ENCODE measurements around the gene TMED1.

DNA sequence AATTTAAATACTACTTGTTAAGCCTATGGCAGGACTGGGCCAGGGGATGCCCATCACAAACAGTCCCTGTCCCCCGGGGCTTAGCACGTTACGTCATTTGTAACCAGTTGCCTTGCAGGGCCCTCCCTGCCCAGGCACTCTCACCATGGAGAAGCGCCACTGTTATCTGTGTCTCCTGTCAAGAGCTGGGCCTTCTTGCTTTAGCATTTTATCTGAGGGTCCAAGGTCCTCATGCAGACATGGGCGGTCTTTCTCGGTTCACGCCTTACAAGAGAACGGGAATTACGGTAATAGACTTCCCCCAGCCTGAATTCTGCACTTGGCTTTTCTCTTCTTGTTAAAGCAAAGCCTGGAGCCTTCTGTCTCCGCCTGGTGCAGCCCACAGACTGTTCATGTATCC, 46.1 kb downstream of the TMED1 start:
- TF ChIP-seq, protein P1, sequence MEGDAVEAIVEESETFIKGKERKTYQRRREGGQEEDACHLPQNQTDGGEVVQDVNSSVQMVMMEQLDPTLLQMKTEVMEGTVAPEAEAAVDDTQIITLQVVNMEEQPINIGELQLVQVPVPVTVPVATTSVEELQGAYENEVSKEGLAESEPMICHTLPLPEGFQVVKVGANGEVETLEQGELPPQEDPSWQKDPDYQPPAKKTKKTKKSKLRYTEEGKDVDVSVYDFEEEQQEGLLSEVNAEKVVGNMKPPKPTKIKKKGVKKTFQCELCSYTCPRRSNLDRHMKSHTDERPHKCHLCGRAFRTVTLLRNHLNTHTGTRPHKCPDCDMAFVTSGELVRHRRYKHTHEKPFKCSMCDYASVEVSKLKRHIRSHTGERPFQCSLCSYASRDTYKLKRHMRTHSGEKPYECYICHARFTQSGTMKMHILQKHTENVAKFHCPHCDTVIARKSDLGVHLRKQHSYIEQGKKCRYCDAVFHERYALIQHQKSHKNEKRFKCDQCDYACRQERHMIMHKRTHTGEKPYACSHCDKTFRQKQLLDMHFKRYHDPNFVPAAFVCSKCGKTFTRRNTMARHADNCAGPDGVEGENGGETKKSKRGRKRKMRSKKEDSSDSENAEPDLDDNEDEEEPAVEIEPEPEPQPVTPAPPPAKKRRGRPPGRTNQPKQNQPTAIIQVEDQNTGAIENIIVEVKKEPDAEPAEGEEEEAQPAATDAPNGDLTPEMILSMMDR (conservative IDR thresholded peaks at IDR 0.05 in 1 of 2, IDR thresholded peaks at IDR 0.05 in 1 of 2; ENCODE audit: low read depth in 1 of 2, low read length in 2 of 2) = no peak
- TF ChIP-seq EZH2 (IDR thresholded peaks at IDR 0.05; ENCODE audit: low read length, missing control alignments) = no peak
